GM10248 (cell line): ENCODE results near the gene SEMA6C.
"Not testable (repeated sequence)": the region's sequence is repeated elsewhere in the genome, so short reads cannot be mapped to it uniquely, and the experiment has no call there.

Source experiments
- CTCF ChIA-PET: fragments of 300-600 bp; sonication (Branson Sonifier 250); formaldehyde crosslinking; extraction: SDS; loops from one replicate; lab custom pipeline; 2021; ENCODE audit warnings: antibody characterized with exemption; lab: Yijun Ruan, JAX
- POLR2A ChIA-PET: fragments of 350-650 bp; sonication (Branson Sonifier 250); formaldehyde crosslinking; extraction: SDS; loops from one replicate; lab custom pipeline; 2020; ENCODE audit warnings: antibody characterized with exemption; lab: Yijun Ruan, JAX
- DNase-seq: peaks from one replicate; pipeline ENCODE4 v3.0.0; 2012; ENCODE audit errors: extremely low spot score
- CTCF ChIP-seq: IDR thresholded peaks from 2 replicates; pipeline ENCODE4 v1.5.1; 2012; ENCODE audit warnings: mild to moderate bottlenecking, low read depth; ENCODE audit errors: extremely low read depth, missing control alignments, control extremely low read depth

SEMA6C gene

GRCh38 chr1:151124763-151125403, 21.5 kb downstream of the SEMA6C start:
- TF ChIP-seq CTCF: no peak
- DNase-seq: no peak
- ChIA-PET CTCF (interaction anchor here (1.0 to 1.7 kb wide), 4 partner anchors 23 to 119 kb away, joined by 3 to 4 read pairs (median 3); partner anchors contain the start of genes MINDY1 and TNFAIP8L2), POLR2A (no interaction called here)

- DNase-seq: no peak
- ChIA-PET POLR2A (no interaction called here), CTCF (interaction anchor here (1.1 to 5.5 kb wide), 2 partner anchors 12 to 13 kb away, joined by 5 to 44 read pairs; no protein-coding TSS in a partner anchor)
- no peak for TF ChIP-seq CTCF
Measured at GRCh38 chr1:151113877-151114276, 32.6 kb downstream of the SEMA6C start.

GRCh38 chr1:151108331-151108730, 38.1 kb downstream of the SEMA6C start:
- POLR2A ChIA-PET: no interaction called here
- no peak for TF ChIP-seq CTCF
- no peak for DNase-seq
- CTCF ChIA-PET: interaction anchor here (1.0 to 1.9 kb wide), 2 partner anchors 9 to 18 kb away, joined by 3 to 6 read pairs; no protein-coding TSS in a partner anchor

- ChIA-PET POLR2A (no interaction called here), CTCF (interaction anchor here (1.7 kb wide), 1 partner anchor 48 kb away, joined by 5 read pairs; no protein-coding TSS in a partner anchor)
- no peak for DNase-seq
- TF ChIP-seq CTCF: no peak
Measured at GRCh38 chr1:151106894-151107293, 39.5 kb downstream of the SEMA6C start.

- POLR2A ChIA-PET: no interaction called here
- no peak for DNase-seq
- CTCF ChIA-PET: interaction anchor here (1.4 to 9.8 kb wide), 2 partner anchors 54 to 80 kb away, joined by 4 to 218 read pairs; partner anchors contain the start of gene TNFAIP8L2
- TF ChIP-seq CTCF: no peak
Measured at GRCh38 chr1:151104630-151105029, 41.8 kb downstream of the SEMA6C start.

GRCh38 chr1:151098126-151098525, 48.3 kb downstream of the SEMA6C start:
- ChIA-PET POLR2A (interaction anchor here (0.6 kb wide), 1 partner anchor 116 kb away, joined by 3 read pairs; the partner anchor contains the start of gene ANXA9), CTCF (interaction anchor here (2.4 to 9.8 kb wide), 2 partner anchors 12 to 61 kb away, joined by 10 to 218 read pairs; partner anchors contain the start of gene TNFAIP8L2)
- TF ChIP-seq CTCF: no peak
- DNase-seq: no peak

- not testable (repeated sequence) for DNase-seq
- ChIA-PET CTCF (interaction anchor here (1.1 to 9.8 kb wide), 5 partner anchors 11 to 61 kb away, joined by 3 to 218 read pairs (median 7); partner anchors contain the start of gene TNFAIP8L2), POLR2A (interaction anchor here (0.7 kb wide), 1 partner anchor 25 kb away, joined by 3 read pairs; no protein-coding TSS in a partner anchor)
Measured at GRCh38 chr1:151097426-151097825, 49.0 kb downstream of the SEMA6C start.
